GM18870 (cell line): Measurements from ENCODE around the gene RAPGEF6.
"Not testable (repeated sequence)": the region's sequence is repeated elsewhere in the genome, so short reads cannot be mapped to it uniquely, and the experiment has no call there.

Experiments used
- ATAC-seq: cut with Tn5 transposase; IDR thresholded peaks from one replicate; pipeline ENCODE4 v1.9.1; 2021; ENCODE audit warnings: moderate library complexity; ENCODE audit not compliant: unreplicated experiment

Gene RAPGEF6

DNA sequence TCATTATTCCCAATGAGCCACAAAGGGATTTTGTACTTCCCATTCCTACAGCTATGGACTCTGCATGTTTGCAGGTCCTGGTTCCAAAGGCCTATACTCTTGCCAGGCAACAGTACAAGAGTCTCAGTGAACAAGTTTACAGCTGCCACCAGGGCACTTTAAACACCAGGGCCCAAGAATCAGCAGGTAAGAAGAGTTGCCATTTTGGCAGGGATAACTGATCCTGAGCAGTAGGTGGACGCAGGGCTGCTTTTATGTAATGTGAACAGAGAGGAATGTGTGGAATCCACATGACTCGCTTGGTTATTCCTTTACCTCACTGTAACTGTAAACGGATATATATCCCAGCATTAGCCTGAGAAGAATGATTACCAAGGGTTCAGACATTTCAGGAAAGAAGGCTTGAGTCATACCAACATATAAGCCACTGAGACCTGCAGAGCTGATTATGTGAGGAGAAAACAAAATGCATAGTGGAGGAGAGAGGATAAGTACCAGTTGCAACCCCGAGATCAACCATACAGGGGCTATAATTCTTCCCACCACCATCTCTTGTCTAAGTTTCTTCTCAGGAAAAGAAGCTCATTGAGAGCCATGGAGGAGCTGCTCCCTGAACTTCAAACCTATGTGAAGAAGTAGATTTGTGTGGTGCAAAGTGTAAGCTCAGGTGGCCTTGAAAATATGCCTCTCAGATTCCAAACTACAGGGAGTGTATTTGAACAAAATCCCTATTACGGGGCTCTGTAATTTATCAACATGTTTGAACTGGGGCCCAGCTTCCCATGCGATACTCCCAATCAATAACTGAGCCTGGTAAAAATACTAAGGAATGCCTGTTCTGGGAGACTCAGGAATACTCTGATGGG, 24.6 kb downstream of the RAPGEF6 start:
- no peak for ATAC-seq

- no peak for ATAC-seq
Measured at GRCh38 chr5:131609774-131610173, 25.3 kb downstream of the RAPGEF6 start.

DNA sequence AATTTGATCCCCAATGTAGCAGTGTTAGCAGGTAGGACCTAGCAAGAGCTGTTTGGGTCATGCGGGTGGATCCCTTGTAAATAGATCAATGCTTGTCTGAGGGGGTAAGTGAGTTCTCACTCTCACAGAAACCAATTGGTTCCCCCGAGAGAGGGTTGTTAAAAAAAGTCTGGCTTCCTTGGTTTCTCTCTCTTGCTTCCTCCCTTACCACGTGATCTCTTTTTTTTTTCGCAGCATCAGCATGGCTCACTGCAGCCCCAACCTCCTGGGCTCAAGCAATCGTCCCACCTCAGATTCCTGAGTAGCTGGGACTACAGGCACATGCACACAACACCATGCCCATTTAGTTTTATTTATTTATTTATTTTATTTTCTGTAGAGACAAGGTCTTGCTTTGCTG, 26.4 kb downstream of the RAPGEF6 start:
- ATAC-seq = no peak

DNA sequence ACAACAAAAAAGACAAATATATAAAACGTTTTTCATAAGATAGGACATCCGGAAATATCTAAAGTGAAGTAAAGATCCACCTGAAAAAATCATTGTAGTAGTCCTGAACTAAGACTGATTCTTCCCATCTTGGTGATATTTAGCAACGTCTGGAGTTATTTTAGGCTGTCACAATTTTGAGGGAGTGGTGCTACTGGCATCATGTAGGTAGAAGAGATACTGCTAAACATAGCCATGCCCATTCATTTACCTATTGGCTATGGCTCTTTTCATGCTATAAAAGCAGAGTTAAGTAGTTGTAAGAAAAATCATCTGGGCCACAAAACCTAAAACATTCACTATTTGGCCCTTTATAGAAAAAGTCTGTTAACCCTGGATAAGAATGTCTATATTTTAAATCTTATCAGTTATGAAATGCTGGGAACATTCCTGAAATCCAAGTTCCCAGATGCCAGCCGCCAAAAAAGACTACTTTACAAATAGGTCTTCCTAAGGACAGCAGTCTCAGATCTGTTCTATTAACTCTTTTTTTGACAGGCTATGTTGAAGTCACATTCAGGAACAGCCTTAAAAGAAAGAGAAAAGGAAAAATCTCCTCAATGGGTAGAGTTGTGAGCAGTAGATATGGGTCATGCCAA, 27.0 kb downstream of the RAPGEF6 start:
- no peak for ATAC-seq

DNA sequence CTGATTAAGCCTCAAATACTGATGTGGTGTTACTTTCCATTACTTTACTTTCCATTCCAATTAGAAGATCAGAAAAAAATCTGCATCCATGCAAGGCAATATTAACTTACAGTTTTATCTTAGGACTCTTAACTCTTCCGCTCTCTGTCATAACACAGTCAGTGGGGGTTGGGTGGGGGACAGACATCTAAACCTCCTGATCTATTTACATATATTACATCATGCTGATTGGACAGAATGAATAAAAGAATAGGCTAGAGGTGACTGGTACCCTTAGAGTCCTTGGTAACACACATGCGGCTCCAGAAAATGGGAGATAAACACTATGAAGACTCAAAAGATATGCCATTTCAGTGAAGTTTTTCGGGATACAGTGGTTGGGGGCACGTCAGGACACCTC, 27.6 kb downstream of the RAPGEF6 start:
- no peak for ATAC-seq

GRCh38 chr5:131605086-131605485, 29.9 kb downstream of the RAPGEF6 start:
- ATAC-seq = no peak

DNA sequence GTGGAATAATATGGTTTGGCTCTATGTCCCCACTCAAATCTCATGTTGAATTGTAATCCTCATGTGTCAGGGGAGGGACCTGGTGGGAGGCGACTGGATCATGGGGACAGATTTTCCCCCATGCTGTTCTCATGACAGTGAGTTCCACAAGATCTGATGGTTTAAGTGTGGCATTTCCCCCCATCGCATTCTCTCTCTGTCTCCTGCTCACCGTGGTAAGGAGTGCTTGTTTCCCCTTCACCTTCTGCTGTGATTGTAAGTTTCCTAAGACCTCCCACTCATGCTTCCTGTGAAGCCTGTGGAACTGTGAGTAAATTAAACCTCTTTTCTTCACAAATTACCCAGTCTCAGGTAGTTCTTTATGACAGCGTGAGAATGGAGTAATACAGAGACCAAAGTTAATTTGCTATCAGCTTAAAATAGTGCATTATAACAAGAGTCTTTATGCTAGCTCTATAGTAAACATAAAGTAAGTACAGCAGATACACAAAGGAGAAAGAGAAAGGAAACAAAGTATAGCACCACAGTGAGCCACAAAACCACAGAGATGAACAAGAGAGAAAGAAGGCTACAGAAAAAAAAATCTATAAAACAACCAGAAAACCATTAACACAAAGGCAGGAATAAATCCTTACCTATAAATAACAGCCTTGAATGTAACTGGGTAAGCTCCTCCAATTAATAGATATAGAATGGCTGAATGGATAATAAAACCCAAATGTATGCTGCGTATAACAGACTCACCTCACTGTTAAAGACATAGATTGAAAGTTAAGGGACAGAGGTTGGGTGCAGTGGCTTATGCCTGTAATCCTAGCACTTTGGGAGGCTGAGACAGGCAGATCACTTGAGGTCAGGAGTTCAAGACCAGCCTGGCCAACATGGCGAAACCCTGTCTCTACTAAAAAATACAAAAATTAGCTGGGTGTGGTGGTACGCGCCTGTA, 39.7 kb downstream of the RAPGEF6 start:
- ATAC-seq = no peak

- ATAC-seq = no peak
Measured at GRCh38 chr5:131593921-131594320, 41.1 kb downstream of the RAPGEF6 start.

- not testable (repeated sequence) for ATAC-seq
Measured at GRCh38 chr5:131593436-131593835, 41.6 kb downstream of the RAPGEF6 start.

GRCh38 chr5:131589510-131590348, 45.3 kb downstream of the RAPGEF6 start:
- no peak for ATAC-seq

DNA sequence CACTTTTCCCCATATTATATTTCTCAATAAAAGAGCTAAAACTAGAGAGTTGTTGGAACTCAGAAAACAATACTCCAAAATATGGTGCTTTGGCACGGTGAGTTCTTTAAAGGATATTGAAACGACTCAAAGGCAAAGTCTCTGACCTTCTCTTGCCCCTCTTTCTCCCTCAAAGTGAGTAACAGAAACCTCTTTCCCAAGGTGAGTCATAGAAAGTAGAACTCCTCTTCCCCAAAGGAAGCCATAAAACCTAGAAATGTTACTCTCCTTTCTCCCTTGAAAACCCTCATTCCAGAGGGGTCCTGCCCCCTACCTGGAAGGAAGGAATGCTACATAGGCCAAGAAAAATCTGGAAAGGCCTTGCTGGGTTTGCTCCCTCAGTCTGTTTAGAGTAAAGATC, 47.5 kb downstream of the RAPGEF6 start:
- ATAC-seq = no peak

DNA sequence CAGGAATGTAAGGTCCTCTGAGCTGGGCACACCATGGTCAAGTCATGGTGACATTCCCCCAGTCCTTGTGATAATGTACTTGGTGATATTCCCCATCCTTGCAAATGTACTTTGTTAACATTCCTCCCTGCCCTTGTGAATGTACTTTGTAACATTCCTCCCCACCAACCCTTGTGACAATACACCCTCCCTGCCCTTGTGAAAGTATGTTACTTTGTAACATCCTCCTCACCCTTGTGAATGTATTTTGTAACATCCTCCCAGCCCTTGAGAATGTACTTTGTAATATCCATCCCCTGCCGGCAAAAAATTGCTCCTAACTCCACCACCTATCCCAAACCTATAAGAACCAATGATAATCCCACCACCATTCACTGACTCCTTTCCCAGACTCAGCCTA, 53.3 kb downstream of the RAPGEF6 start:
- no peak for ATAC-seq

DNA sequence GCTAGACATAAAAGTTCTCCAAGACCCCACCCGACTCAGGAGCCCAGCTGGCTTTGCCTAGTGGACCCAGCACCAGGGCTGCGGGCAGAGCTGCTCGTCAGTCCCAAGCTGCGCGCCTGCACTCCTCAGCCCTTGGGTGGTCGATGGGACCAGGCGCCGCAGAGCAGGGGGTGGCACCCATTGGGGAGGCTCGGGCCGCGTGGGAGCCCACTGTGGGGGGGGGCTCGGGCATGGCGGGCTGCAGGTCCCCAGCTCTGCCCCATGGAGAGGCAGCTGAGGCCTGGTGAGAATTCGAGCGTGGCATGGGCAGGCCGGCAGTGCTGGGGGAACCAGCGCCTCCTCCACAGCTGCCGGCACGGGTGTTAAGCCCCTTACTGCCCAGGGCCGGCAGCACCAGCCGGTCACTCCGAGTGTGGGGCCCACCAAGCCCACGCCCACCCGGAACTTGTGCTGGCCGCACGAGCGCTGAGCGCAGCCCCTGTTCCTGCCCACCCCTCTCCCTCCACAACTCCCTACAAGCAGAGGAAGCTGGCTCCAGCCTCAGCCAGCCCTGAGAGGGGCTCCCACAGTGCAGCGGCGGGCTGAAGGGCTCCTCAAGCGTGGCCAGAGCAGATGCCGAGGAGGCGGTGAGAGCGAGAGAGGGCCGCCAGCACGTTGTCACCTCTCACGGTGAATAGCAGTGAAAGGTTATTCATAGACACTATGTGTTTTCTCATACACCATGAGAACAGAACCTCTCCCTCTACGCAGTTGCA, 54.9 kb downstream of the RAPGEF6 start:
- ATAC-seq = no peak

DNA sequence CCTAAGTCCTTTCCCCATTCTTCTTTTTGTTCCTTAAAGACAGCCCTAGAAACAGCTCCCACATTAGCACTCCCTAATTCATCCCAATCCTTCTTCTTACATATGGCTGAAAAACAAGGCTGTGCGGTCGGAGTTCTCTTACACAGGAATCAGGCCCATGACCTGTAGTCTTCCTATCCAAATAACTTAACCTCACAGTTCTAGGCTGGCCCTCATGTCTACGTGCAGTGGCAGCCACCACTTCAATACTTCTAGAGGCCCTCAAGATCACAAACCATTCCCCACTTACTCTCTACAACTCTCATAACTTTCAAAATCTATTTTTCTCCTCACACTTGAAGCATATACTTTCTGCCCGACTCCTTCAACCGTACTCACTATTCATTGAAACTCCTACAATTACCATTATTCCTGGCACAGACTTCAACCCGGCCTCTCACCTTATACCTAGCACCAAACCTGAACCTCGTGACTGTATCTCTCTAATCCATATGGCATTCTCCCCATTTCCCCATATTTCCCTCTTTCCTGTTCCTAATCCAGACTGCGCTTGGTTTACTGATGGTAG, 59.3 kb downstream of the RAPGEF6 start:
- ATAC-seq = no peak

DNA sequence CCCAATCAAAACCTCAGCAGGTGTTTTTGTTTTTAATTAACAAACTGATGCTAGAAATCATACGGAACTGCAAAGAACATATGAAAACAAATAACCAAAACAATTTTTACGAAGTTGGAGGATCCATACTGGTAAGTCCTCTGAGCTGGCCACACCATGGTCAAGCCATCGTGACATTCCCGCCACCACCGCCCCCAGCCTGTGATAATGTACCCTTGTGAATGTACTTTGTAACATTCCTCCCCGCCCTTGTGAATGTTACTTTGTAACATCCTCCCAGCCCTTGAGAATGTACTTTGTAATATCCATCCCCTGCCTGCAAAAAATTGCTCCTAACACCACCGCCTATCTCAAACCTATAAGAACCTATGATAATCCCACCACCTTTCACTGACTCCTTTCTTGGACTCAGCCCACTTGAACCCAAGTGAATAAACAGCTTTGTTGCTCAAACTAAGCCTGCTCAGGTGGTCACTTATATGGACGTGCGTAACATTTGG, 63.3 kb downstream of the RAPGEF6 start:
- ATAC-seq = no peak

DNA sequence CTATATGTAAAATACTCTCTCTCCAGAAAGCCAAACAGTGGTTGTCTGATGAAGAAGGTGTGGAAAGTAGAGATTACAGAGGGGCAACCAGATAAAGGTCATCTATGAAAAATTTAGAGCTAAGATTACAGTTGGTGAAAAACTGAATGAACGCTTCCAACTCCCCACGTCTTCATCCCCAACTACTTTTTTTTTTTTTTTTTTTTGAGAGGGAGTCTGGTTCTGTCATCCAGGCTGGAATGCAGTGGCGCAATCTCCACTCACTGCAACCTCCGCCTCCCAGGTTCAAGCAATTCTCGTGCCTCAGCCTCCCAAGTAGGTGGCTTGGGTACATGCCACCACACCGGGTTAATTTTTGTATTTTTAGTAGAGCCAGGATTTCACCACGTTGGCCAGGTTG, 64.3 kb downstream of the RAPGEF6 start:
- no peak for ATAC-seq

- ATAC-seq = no peak
Measured at GRCh38 chr5:131564229-131564652, 70.8 kb downstream of the RAPGEF6 start.

DNA sequence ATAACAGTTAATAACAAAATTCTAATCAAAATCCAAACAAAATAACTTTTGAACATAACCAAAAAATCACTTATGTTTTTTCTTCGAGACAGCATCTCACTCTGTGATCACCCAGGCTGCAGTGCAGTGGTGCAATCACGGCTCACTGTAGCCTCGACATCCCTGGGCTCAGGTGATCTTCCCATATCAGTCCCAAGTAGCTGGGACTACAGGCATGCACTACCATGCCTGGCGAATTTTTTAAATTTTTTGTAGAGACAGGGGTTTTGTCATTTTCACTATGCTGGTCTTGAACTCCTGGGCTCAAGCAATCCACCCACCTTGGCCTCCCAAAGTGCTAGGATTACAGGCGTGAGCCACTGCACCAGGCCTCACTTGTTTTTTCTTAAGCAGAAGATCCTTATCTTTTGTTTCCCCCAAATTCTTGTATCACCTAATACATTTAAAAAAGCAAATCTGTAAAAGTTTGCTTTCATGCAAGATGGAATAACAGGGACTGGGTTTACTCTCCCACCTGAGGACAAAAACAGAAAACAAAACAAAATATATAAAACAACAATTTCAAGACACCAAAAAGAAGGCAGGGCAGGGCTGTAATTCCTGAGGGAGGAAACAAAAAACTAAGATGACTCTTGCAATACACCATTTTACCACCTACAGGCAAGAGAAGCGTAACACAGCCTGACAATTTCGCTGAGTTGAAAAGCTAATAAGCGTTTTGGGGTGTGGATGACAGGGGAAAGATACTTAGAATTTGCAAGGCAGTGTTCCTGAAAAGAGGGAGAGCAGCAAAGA, 71.4 kb downstream of the RAPGEF6 start:
- no peak for ATAC-seq
